IMR-90 (cell line): Measurements from ENCODE around the gene HNMT. TPM values are rescaled to one million over a fixed set of nuclear protein-coding genes. Genes with fewer than 3 reads are reported as not detected.

Experiments
- ATAC-seq: fragments of 200-7000 bp; cut with Tn5 transposase; 2 replicates; pipeline ENCODE4 v1.9.1; 2020; ENCODE audit warnings: low read depth, mild to moderate bottlenecking, moderate library complexity
- BruUV-seq: library from RNA; stranded (reverse); fragments of 400-500 nt; replicated peaks from 2 replicates; lab custom pipeline; 2021; lab: Mats Ljungman, UMichigan
- CTCF ChIA-PET: fragments of 300-600 bp; formaldehyde crosslinking; extraction: SDS; loops from one replicate; lab custom pipeline; 2021; ENCODE audit warnings: antibody characterized with exemption; lab: Yijun Ruan, JAX
- POLR2A ChIA-PET: fragments of 300-600 bp; sonication (Branson Sonifier 250); formaldehyde crosslinking; loops from one replicate; lab custom pipeline; 2022; ENCODE audit warnings: antibody characterized with exemption; ENCODE audit not compliant: unreplicated experiment; lab: Charles Lee
- DNase-seq: peaks from one replicate; pipeline ENCODE4 v3.0.0; 2013
- H2AFZ ChIP-seq: replicated peaks from 2 replicates; pipeline ENCODE3; 2013; ENCODE audit warnings: low read length, mild to moderate bottlenecking; ENCODE audit not compliant: poor library complexity
- H2AK5ac ChIP-seq: 2 replicates; pipeline ENCODE4 v1.6.1; 2013; ENCODE audit warnings: low read depth, low read length, inconsistent platforms
- H2AK9ac ChIP-seq: replicated peaks from 2 replicates; pipeline ENCODE3; 2013; ENCODE audit warnings: mild to moderate bottlenecking, low read depth, low read length, moderate library complexity; ENCODE audit not compliant: poor library complexity
- H2BK120ac ChIP-seq: 2 replicates; pipeline ENCODE4 v1.6.1; 2013; ENCODE audit warnings: low read depth, low read length, inconsistent platforms
- H2BK15ac ChIP-seq: 3 replicates; pipeline ENCODE4 v1.6.1; 2013; ENCODE audit warnings: low read depth, low read length, inconsistent platforms
- H2BK20ac ChIP-seq: 2 replicates; pipeline ENCODE4 v1.6.1; 2013; ENCODE audit warnings: low read depth, mild to moderate bottlenecking, inconsistent platforms, low read length, moderate library complexity
- H2BK5ac ChIP-seq: 2 replicates; pipeline ENCODE4 v1.6.1; 2013; ENCODE audit warnings: mild to moderate bottlenecking, low read depth, low read length, inconsistent platforms; ENCODE audit not compliant: poor library complexity, severe bottlenecking
- H3K14ac ChIP-seq: replicated peaks from 2 replicates; pipeline ENCODE4 v1.6.1; 2013; ENCODE audit warnings: low read depth, low read length, inconsistent platforms
- H3K18ac ChIP-seq: 2 replicates; pipeline ENCODE4 v1.6.1; 2013; ENCODE audit warnings: low read depth, low read length, control low read depth
- H3K23ac ChIP-seq: 2 replicates; pipeline ENCODE4 v1.6.1; 2013; ENCODE audit warnings: low read depth, low read length, inconsistent platforms
- H3K27ac ChIP-seq: 2 replicates; pipeline ENCODE4 v1.5.1; 2013; ENCODE audit warnings: mild to moderate bottlenecking, control low read depth, low read length; ENCODE audit not compliant: insufficient read depth
- H3K27me3 ChIP-seq: 2 replicates; pipeline ENCODE4 v1.6.1; 2013; ENCODE audit warnings: low read length; ENCODE audit not compliant: control insufficient read depth, insufficient read depth
- H3K36me3 ChIP-seq: 2 replicates; pipeline ENCODE4 v1.6.1; 2013; ENCODE audit warnings: low read length, mixed read lengths; ENCODE audit not compliant: control insufficient read depth, insufficient read depth
- H3K4ac ChIP-seq: 2 replicates; pipeline ENCODE4 v1.6.1; 2013; ENCODE audit warnings: low read depth, low read length, inconsistent platforms
- H3K4me1 ChIP-seq: 2 replicates; pipeline ENCODE4 v1.6.1; 2013; ENCODE audit warnings: low read length, mixed read lengths; ENCODE audit not compliant: control insufficient read depth, insufficient read depth
- H3K4me2 ChIP-seq: 2 replicates; pipeline ENCODE4 v1.6.1; 2013; ENCODE audit warnings: low read depth, mild to moderate bottlenecking, control low read depth, low read length, moderate library complexity
- H3K4me3 ChIP-seq: 2 replicates; pipeline ENCODE4 v1.5.1; 2013; ENCODE audit warnings: low read depth, mild to moderate bottlenecking, control low read depth, low read length, moderate library complexity; ENCODE audit not compliant: insufficient read depth
- H3K56ac ChIP-seq: 2 replicates; pipeline ENCODE4 v1.6.1; 2013; ENCODE audit warnings: low read length, inconsistent platforms; ENCODE audit not compliant: insufficient read depth; ENCODE audit errors: extremely low read depth
- H3K79me1 ChIP-seq, 2 experiments: 2 replicates each; pipeline ENCODE4 v1.6.1; 2013; ENCODE audit warnings: low read length in 2 of 2, inconsistent platforms in 1 of 2, low read depth in 1 of 2
- H3K9ac ChIP-seq: 2 replicates; pipeline ENCODE4 v1.6.1; 2013; ENCODE audit warnings: low read depth, low read length, control low read depth
- H3K9me1 ChIP-seq: 2 replicates; pipeline ENCODE4 v1.6.1; 2013; ENCODE audit warnings: low read length, inconsistent platforms; ENCODE audit not compliant: insufficient read depth
- H3K9me3 ChIP-seq: 2 replicates; pipeline ENCODE4 v1.6.1; 2013; ENCODE audit warnings: low read length; ENCODE audit not compliant: control insufficient read depth, insufficient read depth
- H4K20me1 ChIP-seq: 2 replicates; pipeline ENCODE4 v1.6.1; 2013; ENCODE audit warnings: low read length, inconsistent platforms; ENCODE audit not compliant: insufficient read depth
- H4K5ac ChIP-seq: 2 replicates; pipeline ENCODE4 v1.6.1; 2013; ENCODE audit warnings: mild to moderate bottlenecking, low read depth, low read length, control low read depth
- H4K8ac ChIP-seq, 2 experiments: 2 replicates each; pipeline ENCODE4 v1.6.1; 2013; ENCODE audit warnings: low read depth in 2 of 2, low read length in 2 of 2, control low read depth in 1 of 2, inconsistent platforms in 1 of 2
- H4K91ac ChIP-seq: 2 replicates; pipeline ENCODE4 v1.6.1; 2013; ENCODE audit warnings: low read depth, low read length, inconsistent platforms; ENCODE audit not compliant: insufficient read depth
- BHLHE40 ChIP-seq: fragments of 150-350 bp; IDR thresholded peaks from 2 replicates; pipeline ENCODE4 v1.6.1; 2016; ENCODE audit warnings: mild to moderate bottlenecking, low read depth, low read length
- CEBPB ChIP-seq: IDR thresholded peaks from 2 replicates; pipeline ENCODE4 v1.6.1; 2012; ENCODE audit warnings: low read depth, low read length, improper control_type of control experiment
- CHD1 ChIP-seq: IDR thresholded peaks from 2 replicates; pipeline ENCODE4 v1.6.1; 2012; ENCODE audit warnings: low read depth, low read length, improper control_type of control experiment
- MAFK ChIP-seq: IDR thresholded peaks from 2 replicates; pipeline ENCODE4 v1.6.1; 2012; ENCODE audit warnings: low read depth, low read length, improper control_type of control experiment
- NFE2L2 ChIP-seq: fragments of 150-350 bp; IDR thresholded peaks from 2 replicates; pipeline ENCODE4 v1.6.1; 2016; ENCODE audit warnings: low read depth, mild to moderate bottlenecking, low read length
- POLR2A ChIP-seq: IDR thresholded peaks from 2 replicates; pipeline ENCODE4 v1.6.1; 2012; ENCODE audit warnings: mild to moderate bottlenecking, low read depth, low read length
- RAD21 ChIP-seq: IDR thresholded peaks from 2 replicates; pipeline ENCODE4 v1.6.1; 2012; ENCODE audit warnings: low read length, improper control_type of control experiment
- RCOR1 ChIP-seq: IDR thresholded peaks from 2 replicates; pipeline ENCODE4 v1.6.1; 2012; ENCODE audit warnings: mild to moderate bottlenecking, low read length, improper control_type of control experiment; ENCODE audit not compliant: insufficient replicate concordance
- RFX5 ChIP-seq: IDR thresholded peaks from 2 replicates; pipeline ENCODE4 v1.8.0; 2012; ENCODE audit warnings: low read depth, mild to moderate bottlenecking, low read length, moderate library complexity
- SMC3 ChIP-seq: fragments of 150-350 bp; IDR thresholded peaks from 2 replicates; pipeline ENCODE4 v1.6.1; 2016; ENCODE audit warnings: low read depth, mild to moderate bottlenecking, antibody characterized with exemption, low read length, moderate library complexity
- WGBS, 2 experiments: methylation state at CpG; one replicate each; pipeline versions ENCODE4 v1.1.5 to v1.1.7; 2013; ENCODE audit warnings: missing lambda C conversion rate in 2 of 2; ENCODE audit not compliant: insufficient read length in 1 of 2; ENCODE audit errors: extremely low coverage in 2 of 2; 5-methylcytosine and 5-hydroxymethylcytosine counted together
- dilution Hi-C: fragments of 300-500 bp; cut with HindIII; formaldehyde crosslinking; loops from one replicate; pipeline ENCODE4 v1.14.3; 2018; ENCODE audit warnings: low sequenced_read_pairs; ENCODE audit not compliant: unreplicated experiment
- in situ Hi-C: fragments of 300-500 bp; cut with MboI; formaldehyde crosslinking; loops from 3 replicates; pipeline ENCODE4 v1.14.3; 2019; ENCODE audit warnings: low sequenced_read_pairs, inconsistent platforms, mixed read lengths
- intact Hi-C: fragments of 100-400 bp; cut with micrococcal nuclease; formaldehyde crosslinking; loops from 2 replicates; pipeline ENCODE4 v1.10.0; 2022
- polyA plus RNA-seq, 3 experiments: library from polyadenylated mRNA; depleted of rRNA; stranded (reverse); fragments of >200 nt; gene quantifications; 2 replicates each; pipeline ENCODE4 v1.2.3, GENCODE V29; 2012; ENCODE audit warnings: low replicate concordance in 1 of 3
- total RNA-seq: library from RNA; depleted of rRNA; stranded (reverse); fragments of >200 nt; gene quantifications from 2 replicates; pipeline ENCODE4 v1.2.3, GENCODE V29; 2012
- TF ChIP-seq, protein P1 (sequence below): conservative IDR thresholded peaks from 2 replicates; pipeline ENCODE4 v1.5.1; 2012; ENCODE audit warnings: mild to moderate bottlenecking, low read depth, low read length, improper control_type of control experiment
- TF ChIP-seq, protein P2 (sequence below): fragments of 150-350 bp; IDR thresholded peaks from 2 replicates; pipeline ENCODE4 v1.6.1; 2016; ENCODE audit warnings: low read depth, mild to moderate bottlenecking, low read length, moderate library complexity, borderline replicate concordance

HNMT gene
- total and polyA plus RNA-seq, 2 of the 4 experiments (the other 2 are of a cell fraction) = 6.4 to 14.2 TPM

DNA sequence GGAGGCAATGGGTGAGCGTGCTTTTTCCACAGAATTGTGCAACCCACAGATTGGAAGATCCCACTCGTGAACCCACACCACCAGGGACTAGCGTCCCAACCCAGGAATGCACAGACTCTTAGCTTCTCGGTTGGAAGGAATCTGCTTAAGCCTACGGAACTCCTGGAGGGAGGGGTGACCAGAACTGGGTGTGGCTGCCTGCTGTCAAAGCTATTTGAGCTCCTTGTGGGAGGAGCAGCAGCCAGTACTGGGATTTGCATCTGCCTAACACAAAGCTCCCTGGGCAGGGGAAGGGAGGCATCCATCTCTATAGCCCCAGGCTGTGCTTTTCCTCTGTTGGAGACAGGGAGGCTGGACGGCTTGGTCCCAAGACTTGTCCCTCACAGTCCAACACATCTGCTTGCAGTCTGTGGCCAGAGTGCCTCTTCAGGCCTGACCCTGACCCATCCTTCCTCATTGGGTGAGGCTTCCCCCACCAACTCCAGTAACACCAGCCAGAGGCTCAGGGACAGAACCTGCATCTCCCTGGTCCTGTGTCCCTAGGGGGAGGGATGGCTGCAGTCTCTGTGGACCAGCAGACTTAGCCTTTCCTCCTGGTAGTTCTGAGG lies 27.9 kb downstream of the HNMT start:
- Histone ChIP-seq H2BK15ac (no peak overlapping the region), H2AK9ac (no peak overlapping the region), H2BK120ac (no peak overlapping the region), H3K4me2 (no peak overlapping the region), H3K9ac (no peak overlapping the region), H3K27me3 (no peaks in the 10 kb centered on the region), H3K27ac (no peak overlapping the region), H3K18ac (no peak overlapping the region), H3K79me1 (no peaks in the 10 kb centered on the region), H4K5ac (no peak overlapping the region), H4K91ac (no peak overlapping the region), H3K4me1 (no peaks in the 10 kb centered on the region), H3K14ac (no peak overlapping the region), H3K56ac (no peak overlapping the region), H4K8ac (no peak overlapping the region), H2BK20ac (no peak overlapping the region), H2AK5ac (no peak overlapping the region), H3K4ac (no peak overlapping the region), H3K36me3 (peaks cover 5% of the 10 kb centered on the region; the same call in 1 of the 2 replicates), H3K23ac (no peak overlapping the region), H2AFZ (no peak overlapping the region), H3K9me1 (no peaks in the 10 kb centered on the region), H3K4me3 (no peak overlapping the region), H3K9me3 (peaks cover 2% of the 10 kb centered on the region; the same call in 1 of the 2 replicates), H4K20me1 (no peaks in the 10 kb centered on the region), H2BK5ac (no peak overlapping the region)
- ChIA-PET POLR2A (no interaction called here), CTCF (no interaction called here)
- WGBS, 2 experiments = no CpG with 5 or more reads among the region's 6 CpGs
- BruUV-seq = no TSS peak
- in situ Hi-C loops (no loop called here), dilution Hi-C loops (no loop called here), intact Hi-C loops (no loop called here)
- ATAC-seq (no peak), DNase-seq (no peak)
- TF ChIP-seq, protein P1, sequence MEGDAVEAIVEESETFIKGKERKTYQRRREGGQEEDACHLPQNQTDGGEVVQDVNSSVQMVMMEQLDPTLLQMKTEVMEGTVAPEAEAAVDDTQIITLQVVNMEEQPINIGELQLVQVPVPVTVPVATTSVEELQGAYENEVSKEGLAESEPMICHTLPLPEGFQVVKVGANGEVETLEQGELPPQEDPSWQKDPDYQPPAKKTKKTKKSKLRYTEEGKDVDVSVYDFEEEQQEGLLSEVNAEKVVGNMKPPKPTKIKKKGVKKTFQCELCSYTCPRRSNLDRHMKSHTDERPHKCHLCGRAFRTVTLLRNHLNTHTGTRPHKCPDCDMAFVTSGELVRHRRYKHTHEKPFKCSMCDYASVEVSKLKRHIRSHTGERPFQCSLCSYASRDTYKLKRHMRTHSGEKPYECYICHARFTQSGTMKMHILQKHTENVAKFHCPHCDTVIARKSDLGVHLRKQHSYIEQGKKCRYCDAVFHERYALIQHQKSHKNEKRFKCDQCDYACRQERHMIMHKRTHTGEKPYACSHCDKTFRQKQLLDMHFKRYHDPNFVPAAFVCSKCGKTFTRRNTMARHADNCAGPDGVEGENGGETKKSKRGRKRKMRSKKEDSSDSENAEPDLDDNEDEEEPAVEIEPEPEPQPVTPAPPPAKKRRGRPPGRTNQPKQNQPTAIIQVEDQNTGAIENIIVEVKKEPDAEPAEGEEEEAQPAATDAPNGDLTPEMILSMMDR = no peak
- TF ChIP-seq, protein P2, sequence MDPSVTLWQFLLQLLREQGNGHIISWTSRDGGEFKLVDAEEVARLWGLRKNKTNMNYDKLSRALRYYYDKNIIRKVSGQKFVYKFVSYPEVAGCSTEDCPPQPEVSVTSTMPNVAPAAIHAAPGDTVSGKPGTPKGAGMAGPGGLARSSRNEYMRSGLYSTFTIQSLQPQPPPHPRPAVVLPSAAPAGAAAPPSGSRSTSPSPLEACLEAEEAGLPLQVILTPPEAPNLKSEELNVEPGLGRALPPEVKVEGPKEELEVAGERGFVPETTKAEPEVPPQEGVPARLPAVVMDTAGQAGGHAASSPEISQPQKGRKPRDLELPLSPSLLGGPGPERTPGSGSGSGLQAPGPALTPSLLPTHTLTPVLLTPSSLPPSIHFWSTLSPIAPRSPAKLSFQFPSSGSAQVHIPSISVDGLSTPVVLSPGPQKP = no peak
- TF ChIP-seq RAD21 = no peak
- no peak for TF ChIP-seq RFX5
- no peak for TF ChIP-seq SMC3
- no peak for TF ChIP-seq CEBPB
- TF ChIP-seq CHD1 = no peak
- TF ChIP-seq POLR2A = no peak
- no peak for TF ChIP-seq BHLHE40
- TF ChIP-seq NFE2L2 = no peak
- TF ChIP-seq RCOR1 = no peak
- TF ChIP-seq MAFK = no peak
